AML-193 (cell line): ENCODE results near the gene APEX1.

Experiments
- DNase-seq, 2 experiments: peaks; one replicate each; lab custom pipeline; 2025; lab: John Stamatoyannopoulos, UW

Gene APEX1

GRCh38 chr14:20454516-20455354 is at the start of gene APEX1, which contains the start of gene OSGEP:
APEX1 (plus strand) TSS chr14:20455226; CDS start chr14:20455646, 420 bp downstream.
OSGEP (minus strand) TSS chr14:20454812; CDS start chr14:20454683, 129 bp downstream.
- peak; percentile 96 to 97 for DNase-seq

- no peak for DNase-seq
These were observed 45.8 kb upstream of the APEX1 start for GRCh38 chr14:20409226-20409625.

- no peak for DNase-seq
These were observed 42.6 kb upstream of the APEX1 start for GRCh38 chr14:20412411-20412810.

- DNase-seq: peak; percentile 63 to 67
These were observed 41.9 kb upstream of the APEX1 start, which contains the start of gene TEP1 for GRCh38 chr14:20412876-20413743. TEP1 (minus strand) TSS chr14:20413501; CDS start chr14:20408439, 5,062 bp downstream.

GRCh38 chr14:20413744-20414082 is 41.3 kb upstream of the APEX1 start:
- peak; percentile 20 to 32 for DNase-seq

GRCh38 chr14:20415782-20416206 is 39.2 kb upstream of the APEX1 start:
- peak; percentile 80 to 83 for DNase-seq

- no peak for DNase-seq
These were observed 38.8 kb upstream of the APEX1 start for GRCh38 chr14:20416223-20416622.

GRCh38 chr14:20417250-20418186 is 37.5 kb upstream of the APEX1 start:
- no peak for DNase-seq

- no peak for DNase-seq
These were observed 36.5 kb upstream of the APEX1 start for GRCh38 chr14:20418501-20418909.

GRCh38 chr14:20419419-20419818 is 35.6 kb upstream of the APEX1 start:
- no peak for DNase-seq

GRCh38 chr14:20421267-20421666 is 33.8 kb upstream of the APEX1 start:
- no peak for DNase-seq

GRCh38 chr14:20422886-20423285 is 32.1 kb upstream of the APEX1 start:
- no peak for DNase-seq

- DNase-seq: no peak
These were observed 30.2 kb upstream of the APEX1 start for GRCh38 chr14:20424851-20425250.

- DNase-seq: peak; percentile 66 to 69
These were observed 27.6 kb upstream of the APEX1 start for GRCh38 chr14:20427231-20428009.

- no peak for DNase-seq
These were observed 27.0 kb upstream of the APEX1 start for GRCh38 chr14:20428010-20428365.

- no peak for DNase-seq
These were observed 26.2 kb upstream of the APEX1 start for GRCh38 chr14:20428802-20429201.

- no peak for DNase-seq
These were observed 25.0 kb upstream of the APEX1 start for GRCh38 chr14:20429801-20430669.

- DNase-seq: no peak
These were observed 20.1 kb upstream of the APEX1 start for GRCh38 chr14:20434701-20435581.
